ENCODE measurements around the gene TNPO3.
"Not testable (repeated sequence)": the region's sequence is repeated elsewhere in the genome, so short reads cannot be mapped to it uniquely, and the experiment has no call there.

The TNPO3 gene

GRCh38 chr7:128916643-128916915, 138.3 kb downstream of the TNPO3 start:
- H3K36me3 Mint-ChIP-seq (ENCODE audit: low read depth): no peaks in the 10 kb centered on the region
- H3K27ac Mint-ChIP-seq: no peak overlapping the region
- DNase-seq (ENCODE audit: low spot score): no peak
- H3K4me3 Mint-ChIP-seq: no peak overlapping the region
- no peaks in the 10 kb centered on the region for H3K9me3 Mint-ChIP-seq
- peaks cover 65% of the 10 kb centered on the region for H3K27me3 Mint-ChIP-seq (ENCODE audit: low read depth)
- H3K4me1 Mint-ChIP-seq (ENCODE audit: low read depth): peaks cover 3% of the 10 kb centered on the region

DNA sequence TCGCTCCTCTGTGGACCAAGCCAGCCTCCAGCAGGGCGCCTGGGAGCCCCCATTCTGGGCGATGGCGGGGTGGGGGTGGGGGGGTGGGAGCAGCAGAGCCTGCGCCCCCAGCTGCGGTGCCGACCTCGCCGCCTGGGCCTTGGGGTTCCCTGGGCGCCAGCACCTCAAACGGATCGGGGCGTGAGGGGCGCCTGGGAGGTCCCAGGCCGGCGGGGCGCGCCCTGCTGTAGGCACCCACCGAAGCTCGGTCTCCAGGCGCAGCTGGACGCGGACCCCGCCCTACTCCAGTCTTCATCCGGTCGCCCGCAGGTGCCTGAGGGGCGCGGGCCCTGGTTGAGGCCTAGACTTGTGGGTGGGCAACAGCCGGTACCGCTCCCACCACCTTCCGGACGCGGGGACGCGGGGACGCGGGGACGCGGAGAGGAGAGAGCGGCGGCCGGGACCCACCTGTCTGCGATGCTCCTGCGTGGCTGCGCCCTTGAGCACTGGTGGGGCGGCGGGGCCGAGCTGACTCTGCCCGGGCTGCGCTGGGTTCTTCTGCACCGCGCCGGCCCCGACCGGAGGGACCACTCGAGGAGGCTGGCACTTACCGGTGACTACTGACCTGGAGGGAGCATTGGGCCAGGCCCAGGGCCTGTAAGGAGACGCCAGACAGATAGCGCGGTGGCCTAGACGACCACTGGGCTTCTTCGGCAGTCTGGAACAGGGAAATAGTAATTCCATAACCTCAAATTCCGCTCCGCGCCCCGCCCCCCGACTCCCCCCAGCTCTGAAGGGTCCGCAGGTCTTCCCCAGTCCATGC, 138.9 kb downstream of the TNPO3 start:
- DNase-seq (ENCODE audit: low spot score): no peak
- Mint-ChIP-seq H3K4me3 (no peak overlapping the region), H3K4me1 (ENCODE audit: low read depth) (peaks cover 3% of the 10 kb centered on the region), H3K36me3 (ENCODE audit: low read depth) (no peaks in the 10 kb centered on the region), H3K9me3 (no peaks in the 10 kb centered on the region), H3K27ac (no peak overlapping the region), H3K27me3 (ENCODE audit: low read depth) (peaks cover 69% of the 10 kb centered on the region)

GRCh38 chr7:128915271-128915819, 139.6 kb downstream of the TNPO3 start:
- Mint-ChIP-seq H3K9me3 (no peaks in the 10 kb centered on the region), H3K36me3 (ENCODE audit: low read depth) (no peaks in the 10 kb centered on the region), H3K4me1 (ENCODE audit: low read depth) (peaks cover 3% of the 10 kb centered on the region), H3K27me3 (ENCODE audit: low read depth) (peaks cover 66% of the 10 kb centered on the region), H3K27ac (no peak overlapping the region), H3K4me3 (peak overlapping the region; percentile 33)
- DNase-seq (ENCODE audit: low spot score): no peak

GRCh38 chr7:128914566-128915151, 140.3 kb downstream of the TNPO3 start:
- H3K4me3 Mint-ChIP-seq: no peak overlapping the region
- no peak overlapping the region for H3K27ac Mint-ChIP-seq
- H3K36me3 Mint-ChIP-seq (ENCODE audit: low read depth): no peaks in the 10 kb centered on the region
- no peak for DNase-seq (ENCODE audit: low spot score)
- peaks cover 67% of the 10 kb centered on the region for H3K27me3 Mint-ChIP-seq (ENCODE audit: low read depth)
- H3K9me3 Mint-ChIP-seq: no peaks in the 10 kb centered on the region
- H3K4me1 Mint-ChIP-seq (ENCODE audit: low read depth): peaks cover 3% of the 10 kb centered on the region

GRCh38 chr7:128913870-128914565, 140.9 kb downstream of the TNPO3 start:
- no peaks in the 10 kb centered on the region for H3K9me3 Mint-ChIP-seq
- no peak overlapping the region for H3K27ac Mint-ChIP-seq
- H3K4me1 Mint-ChIP-seq (ENCODE audit: low read depth): peaks cover 3% of the 10 kb centered on the region
- no peaks in the 10 kb centered on the region for H3K36me3 Mint-ChIP-seq (ENCODE audit: low read depth)
- no peak for DNase-seq (ENCODE audit: low spot score)
- no peak overlapping the region for H3K4me3 Mint-ChIP-seq
- peaks cover 68% of the 10 kb centered on the region for H3K27me3 Mint-ChIP-seq (ENCODE audit: low read depth)

GRCh38 chr7:128912709-128913495, 142.0 kb downstream of the TNPO3 start:
- H3K27ac Mint-ChIP-seq; H3K4me3 Mint-ChIP-seq; DNase-seq (ENCODE audit: low spot score); H3K4me1 Mint-ChIP-seq (ENCODE audit: low read depth); H3K9me3 Mint-ChIP-seq; H3K36me3 Mint-ChIP-seq (ENCODE audit: low read depth): not testable (repeated sequence)
- H3K27me3 Mint-ChIP-seq (ENCODE audit: low read depth): peaks cover 69% of the 10 kb centered on the region

- no peaks in the 10 kb centered on the region for H3K9me3 Mint-ChIP-seq
- H3K27me3 Mint-ChIP-seq (ENCODE audit: low read depth): peaks cover 67% of the 10 kb centered on the region
- H3K27ac Mint-ChIP-seq: no peak overlapping the region
- DNase-seq (ENCODE audit: low spot score): no peak
- H3K4me1 Mint-ChIP-seq (ENCODE audit: low read depth): peaks cover 3% of the 10 kb centered on the region
- H3K36me3 Mint-ChIP-seq (ENCODE audit: low read depth): no peaks in the 10 kb centered on the region
- H3K4me3 Mint-ChIP-seq: no peak overlapping the region
Observed at GRCh38 chr7:128912281-128912680, 142.6 kb downstream of the TNPO3 start.

DNA sequence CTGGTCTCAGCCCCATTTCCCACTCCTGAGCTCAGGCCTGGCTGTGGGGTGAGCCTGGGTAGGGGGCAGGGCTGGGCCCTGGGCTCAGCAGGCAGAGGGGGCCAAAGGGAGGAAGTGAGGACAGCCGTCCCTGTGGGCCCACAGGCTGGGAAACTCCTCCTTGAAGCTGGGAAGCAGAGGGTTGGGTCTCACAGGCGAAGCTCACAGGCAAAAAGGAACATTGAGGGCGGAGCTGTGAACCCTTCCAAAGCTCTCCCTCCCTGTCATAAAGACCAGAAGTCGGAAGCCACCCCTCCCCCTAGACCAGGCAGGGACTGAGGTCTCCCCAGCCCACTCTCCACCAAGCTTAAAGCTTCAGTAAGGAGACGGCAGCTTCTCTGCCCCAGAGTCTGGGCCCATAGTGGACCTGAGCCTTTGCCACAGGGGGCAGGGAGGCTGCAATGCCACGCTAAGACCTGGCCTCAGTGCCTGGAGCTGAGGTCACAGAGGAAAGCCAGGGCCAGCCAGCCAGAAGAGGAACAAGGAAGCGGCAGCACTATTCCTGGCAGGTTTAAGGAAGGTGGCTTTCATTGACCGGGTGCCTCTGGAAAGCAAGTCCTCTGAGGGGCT, 143.4 kb downstream of the TNPO3 start:
- peaks cover 60% of the 10 kb centered on the region for H3K27me3 Mint-ChIP-seq (ENCODE audit: low read depth)
- H3K9me3 Mint-ChIP-seq: no peaks in the 10 kb centered on the region
- no peak overlapping the region for H3K27ac Mint-ChIP-seq
- H3K36me3 Mint-ChIP-seq (ENCODE audit: low read depth): no peaks in the 10 kb centered on the region
- peaks cover 3% of the 10 kb centered on the region for H3K4me1 Mint-ChIP-seq (ENCODE audit: low read depth)
- DNase-seq (ENCODE audit: low spot score): no peak
- no peak overlapping the region for H3K4me3 Mint-ChIP-seq

- Mint-ChIP-seq H3K4me3 (no peak within 1 kb of the TSS), H3K9me3 (no peaks in the 10 kb centered on the region), H3K36me3 (ENCODE audit: low read depth) (no peaks in the 10 kb centered on the region), H3K27ac (no peak within 1 kb of the TSS), H3K4me1 (ENCODE audit: low read depth) (peaks cover 3% of the 10 kb centered on the region), H3K27me3 (ENCODE audit: low read depth) (peaks cover 56% of the 10 kb centered on the region)
- DNase-seq (ENCODE audit: low spot score): no peak
Observed at GRCh38 chr7:128910569-128910945, 144.4 kb downstream of the TNPO3 start, which contains the start of gene KCP. TSS of gene KCP (minus strand) at chr7:128910709. CDS start at chr7:128910676, 33 bp downstream.

- Mint-ChIP-seq H3K27ac (no peak overlapping the region), H3K4me1 (ENCODE audit: low read depth) (no peaks in the 10 kb centered on the region), H3K36me3 (ENCODE audit: low read depth) (no peaks in the 10 kb centered on the region), H3K4me3 (no peak overlapping the region), H3K27me3 (ENCODE audit: low read depth) (peaks cover 52% of the 10 kb centered on the region), H3K9me3 (no peaks in the 10 kb centered on the region)
- no peak for DNase-seq (ENCODE audit: low spot score)
Observed at GRCh38 chr7:128909625-128910568, 145.0 kb downstream of the TNPO3 start.

GRCh38 chr7:128908750-128909624, 145.9 kb downstream of the TNPO3 start:
- no peak overlapping the region for H3K4me3 Mint-ChIP-seq
- H3K27me3 Mint-ChIP-seq (ENCODE audit: low read depth): peaks cover 45% of the 10 kb centered on the region

More at GRCh38 chr7:128908750-128909624, 145.9 kb downstream of the TNPO3 start:
- Mint-ChIP-seq H3K9me3 (no peaks in the 10 kb centered on the region), H3K36me3 (ENCODE audit: low read depth) (no peaks in the 10 kb centered on the region), H3K27ac (no peak overlapping the region), H3K4me1 (ENCODE audit: low read depth) (no peaks in the 10 kb centered on the region)
- DNase-seq (ENCODE audit: low spot score): no peak

Measured in T-helper 2 cell treated with Interferon-gamma antibody and Interleukin-4, amounts not matched to agents 5 μg/mL and 100 μg/mL, for 36 hours (primary cell).